Measurements from ENCODE around the gene TANK.
"Not testable (repeated sequence)": the region's sequence is repeated elsewhere in the genome, so short reads cannot be mapped to it uniquely, and the experiment has no call there.

TANK gene

DNA sequence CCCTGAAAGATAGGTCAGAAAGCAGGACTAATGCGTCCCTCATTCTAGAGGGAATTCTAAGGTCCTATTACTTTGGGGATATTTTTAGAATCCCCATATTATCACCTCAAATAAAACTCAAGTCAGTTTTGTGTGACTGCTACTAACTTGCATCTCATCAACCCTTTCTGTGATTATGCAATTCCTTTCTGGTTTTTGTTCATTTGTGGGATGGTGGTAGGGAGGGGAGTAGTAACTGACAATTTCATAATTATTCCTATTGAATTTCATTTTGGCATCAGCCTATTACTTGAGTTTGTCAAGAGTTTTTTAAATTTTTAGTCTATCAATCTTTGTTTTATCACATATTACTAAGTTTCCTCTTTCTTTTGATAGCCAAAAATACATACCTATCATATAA lies 28.4 kb upstream of the TANK start:
- DNase-seq (ENCODE audit: low read depth) = no peak
- no peak overlapping the region for H3K4me3 ChIP-seq (ENCODE audit: low read depth, low read length)
- in situ Hi-C loops (cut with HindIII; ENCODE audit: low sequenced_read_pairs) = no loop called here
- TF ChIP-seq, protein P1, sequence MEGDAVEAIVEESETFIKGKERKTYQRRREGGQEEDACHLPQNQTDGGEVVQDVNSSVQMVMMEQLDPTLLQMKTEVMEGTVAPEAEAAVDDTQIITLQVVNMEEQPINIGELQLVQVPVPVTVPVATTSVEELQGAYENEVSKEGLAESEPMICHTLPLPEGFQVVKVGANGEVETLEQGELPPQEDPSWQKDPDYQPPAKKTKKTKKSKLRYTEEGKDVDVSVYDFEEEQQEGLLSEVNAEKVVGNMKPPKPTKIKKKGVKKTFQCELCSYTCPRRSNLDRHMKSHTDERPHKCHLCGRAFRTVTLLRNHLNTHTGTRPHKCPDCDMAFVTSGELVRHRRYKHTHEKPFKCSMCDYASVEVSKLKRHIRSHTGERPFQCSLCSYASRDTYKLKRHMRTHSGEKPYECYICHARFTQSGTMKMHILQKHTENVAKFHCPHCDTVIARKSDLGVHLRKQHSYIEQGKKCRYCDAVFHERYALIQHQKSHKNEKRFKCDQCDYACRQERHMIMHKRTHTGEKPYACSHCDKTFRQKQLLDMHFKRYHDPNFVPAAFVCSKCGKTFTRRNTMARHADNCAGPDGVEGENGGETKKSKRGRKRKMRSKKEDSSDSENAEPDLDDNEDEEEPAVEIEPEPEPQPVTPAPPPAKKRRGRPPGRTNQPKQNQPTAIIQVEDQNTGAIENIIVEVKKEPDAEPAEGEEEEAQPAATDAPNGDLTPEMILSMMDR (IDR thresholded peaks at IDR 0.05; ENCODE audit: low read depth, low read length, missing control alignments) = no peak

DNA sequence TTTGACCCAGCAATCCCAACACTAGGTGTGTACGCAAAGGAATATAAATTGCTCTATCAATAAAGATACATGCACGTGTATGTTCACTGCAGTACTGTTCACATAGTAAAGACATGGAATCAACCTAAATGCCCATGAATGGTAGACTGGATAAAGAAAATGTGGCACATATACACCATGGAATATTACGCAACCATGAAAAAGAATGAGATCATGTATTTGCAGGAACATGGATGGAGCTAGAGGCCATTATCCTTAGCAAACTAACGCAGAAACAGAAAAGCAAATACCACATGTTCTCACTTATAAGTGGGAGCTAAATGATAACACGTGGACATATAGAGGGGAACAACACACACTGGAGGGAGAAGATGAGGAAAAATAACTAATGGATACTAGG lies 27.8 kb upstream of the TANK start:
- DNase-seq (ENCODE audit: low read depth); H3K4me3 ChIP-seq (ENCODE audit: low read depth, low read length); in situ Hi-C loops (cut with HindIII; ENCODE audit: low sequenced_read_pairs): not testable (repeated sequence)

DNA sequence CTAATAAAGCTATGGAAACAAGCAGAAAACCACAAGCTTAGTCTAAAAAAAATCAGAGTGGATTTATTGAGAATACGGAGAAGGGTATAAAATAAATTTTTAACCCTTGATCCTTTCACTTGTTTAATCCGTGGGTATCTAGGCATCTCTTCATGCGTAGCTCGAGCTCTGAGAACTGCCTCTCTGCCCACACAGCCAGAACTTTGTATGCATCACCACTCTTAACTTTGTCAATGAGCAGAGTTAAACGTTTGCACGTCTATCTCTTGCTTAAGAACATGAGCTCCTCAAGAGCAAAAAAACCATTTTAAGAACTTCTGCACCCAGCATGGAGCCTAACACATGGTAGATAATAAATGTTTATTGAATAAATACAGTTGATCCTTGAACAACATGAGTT lies 26.9 kb upstream of the TANK start:
- in situ Hi-C loops (cut with HindIII; ENCODE audit: low sequenced_read_pairs) = no loop called here
- H3K4me3 ChIP-seq (ENCODE audit: low read depth, low read length) = no peak overlapping the region
- TF ChIP-seq, protein P1 (IDR thresholded peaks at IDR 0.05; ENCODE audit: low read depth, low read length, missing control alignments) = no peak
- no peak for DNase-seq (ENCODE audit: low read depth)

DNA sequence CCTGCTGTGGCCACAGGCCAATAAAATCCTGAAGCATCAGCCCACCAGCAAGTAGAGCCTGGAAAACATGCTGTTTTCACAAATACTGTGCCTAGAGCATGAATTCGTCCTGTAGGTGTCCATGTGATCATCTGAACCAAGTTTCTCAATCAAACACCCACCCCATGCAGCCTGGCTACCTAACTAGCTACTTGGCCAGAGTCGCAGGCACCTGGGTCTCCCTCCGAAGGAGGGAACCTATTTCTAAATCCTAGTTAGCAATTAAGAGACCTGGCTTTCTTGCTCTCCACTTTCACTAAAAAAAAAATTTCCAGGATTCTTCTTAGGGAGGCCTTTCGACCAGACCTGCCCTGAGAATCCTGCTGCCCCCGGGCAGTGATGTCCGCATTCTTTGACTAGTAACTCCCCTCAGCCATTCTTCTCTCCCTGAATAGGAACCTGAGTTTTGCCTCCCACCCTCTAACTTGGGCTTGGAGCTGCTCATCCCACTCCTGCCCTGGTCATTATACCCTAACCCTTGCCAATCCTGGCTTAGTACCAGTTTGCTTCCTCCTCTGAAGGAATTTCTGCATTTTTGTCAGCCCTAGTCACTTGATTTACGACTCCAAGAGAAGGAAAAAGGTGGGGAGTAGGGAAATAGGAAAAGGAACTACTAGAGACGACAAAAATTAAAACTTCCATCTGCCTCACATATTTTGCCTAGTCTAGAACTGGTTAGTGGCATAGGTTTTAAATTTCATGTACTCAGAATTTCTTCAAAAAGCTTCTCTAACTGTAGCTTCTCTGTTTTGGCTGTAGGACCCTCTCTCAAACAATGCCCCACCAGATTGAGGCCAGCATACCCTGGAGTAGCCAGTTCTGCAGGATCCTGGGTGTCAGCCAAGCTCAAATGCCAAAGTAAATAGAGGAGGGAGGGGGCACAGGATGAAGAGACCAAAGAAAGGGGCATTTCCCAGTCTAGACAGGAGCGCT lies 25.4 kb upstream of the TANK start:
- DNase-seq (ENCODE audit: low read depth) = no peak
- in situ Hi-C loops (cut with HindIII; ENCODE audit: low sequenced_read_pairs) = no loop called here
- TF ChIP-seq, protein P1 (IDR thresholded peaks at IDR 0.05; ENCODE audit: low read depth, low read length, missing control alignments) = no peak
- H3K4me3 ChIP-seq (ENCODE audit: low read depth, low read length) = no peak overlapping the region

DNA sequence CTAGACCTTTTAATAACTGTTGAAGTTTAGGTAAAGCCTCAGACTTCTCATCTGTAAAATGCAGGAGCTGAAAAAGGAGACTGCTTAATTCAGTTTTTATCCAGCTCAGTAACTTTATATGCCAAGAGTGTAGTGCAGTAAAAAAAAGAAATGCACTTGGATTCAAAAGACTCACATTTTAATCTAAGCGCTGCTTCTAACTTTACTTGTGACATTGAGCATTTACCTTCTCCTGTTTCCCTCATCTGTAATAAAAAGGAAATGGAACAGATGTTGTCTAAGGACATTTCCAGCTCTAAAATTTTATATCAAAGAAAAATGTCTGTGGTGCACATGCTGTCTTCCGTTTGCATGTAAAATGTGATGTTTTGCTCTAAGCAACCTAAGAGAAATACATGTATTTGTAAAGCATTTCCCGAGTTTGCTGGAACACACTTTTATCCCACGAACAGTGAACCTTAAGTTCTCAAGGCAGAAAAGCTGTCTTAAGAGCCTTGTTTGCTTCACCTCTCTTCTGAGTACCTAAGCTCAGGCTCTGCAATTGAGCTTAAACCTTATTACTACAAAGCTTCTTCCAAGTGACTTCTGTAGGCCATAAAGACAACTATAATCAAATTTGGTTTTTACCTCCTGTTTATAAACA lies 24.2 kb upstream of the TANK start:
- no peak for DNase-seq (ENCODE audit: low read depth)
- H3K4me3 ChIP-seq (ENCODE audit: low read depth, low read length) = no peak overlapping the region
- in situ Hi-C loops (cut with HindIII; ENCODE audit: low sequenced_read_pairs) = no loop called here
- TF ChIP-seq, protein P1 (IDR thresholded peaks at IDR 0.05; ENCODE audit: low read depth, low read length, missing control alignments) = no peak

DNA sequence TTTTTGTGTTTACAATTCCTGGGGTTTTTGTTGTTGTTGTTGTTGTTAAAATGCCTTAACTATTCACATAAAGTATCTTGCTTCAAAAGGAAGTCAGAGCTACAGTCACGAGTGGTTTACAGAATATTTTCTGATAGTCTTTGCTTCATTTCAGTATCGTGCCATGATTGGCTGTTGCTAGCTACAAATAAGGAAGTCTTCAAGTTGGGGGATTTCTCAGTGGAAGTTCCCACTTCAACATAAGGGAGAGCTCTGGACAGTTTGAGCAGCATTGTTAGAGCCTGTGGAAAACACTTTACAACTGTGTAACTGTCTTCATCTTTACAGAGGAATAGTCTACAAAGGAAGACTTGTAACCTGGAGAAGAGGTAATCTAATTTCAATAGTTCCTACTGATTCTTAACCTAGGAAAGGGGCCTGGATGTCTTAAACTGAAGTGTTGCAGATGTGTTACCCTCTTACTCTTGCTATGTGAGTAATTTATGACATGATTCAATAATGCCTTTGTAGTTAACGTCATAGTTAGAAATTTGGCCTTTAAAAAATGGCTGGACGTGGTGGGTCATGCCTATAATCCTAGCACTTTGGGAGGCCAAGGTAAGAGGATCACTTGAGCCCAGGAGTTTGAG lies 23.4 kb upstream of the TANK start:
- in situ Hi-C loops (cut with HindIII; ENCODE audit: low sequenced_read_pairs) = no loop called here
- H3K4me3 ChIP-seq (ENCODE audit: low read depth, low read length) = no peak overlapping the region
- no peak for DNase-seq (ENCODE audit: low read depth)
- TF ChIP-seq, protein P1 (IDR thresholded peaks at IDR 0.05; ENCODE audit: low read depth, low read length, missing control alignments) = no peak

Measured in astrocyte of the cerebellum (primary cell).